ENCODE measurements around the gene NABP1.

The NABP1 gene

DNA sequence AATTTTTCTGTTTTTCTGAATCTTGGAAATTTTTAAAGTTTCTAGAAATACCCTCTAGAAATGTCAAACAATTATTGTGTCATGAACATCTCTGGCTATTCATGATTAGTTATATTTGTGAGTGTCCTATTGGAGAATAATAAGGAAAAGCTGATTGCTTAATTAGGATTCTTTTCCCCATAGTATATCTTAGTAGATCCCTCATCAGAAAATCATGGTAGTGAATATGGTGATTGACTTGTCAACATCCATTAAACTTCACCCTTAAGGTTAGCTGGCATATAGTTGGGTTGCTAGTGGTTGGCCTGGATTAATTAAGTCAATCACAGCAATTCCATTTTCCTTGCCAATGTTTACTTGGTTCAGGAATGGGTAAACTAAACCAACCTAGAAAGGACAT lies 18.7 kb upstream of the NABP1 start:
- H3K4me1 ChIP-seq (ENCODE audit: low read depth, poor library complexity, severe bottlenecking) = peaks cover 19% of the 10 kb centered on the region
- H3K36me3 ChIP-seq (ENCODE audit: insufficient read depth) = no peaks in the 10 kb centered on the region
- H3K4me3 ChIP-seq (IDR thresholded peaks at IDR 0.05; ENCODE audit: insufficient read depth, low read depth, low read length) = no peak overlapping the region
- no peak overlapping the region for H2AFZ ChIP-seq (ENCODE audit: low read depth)
- no peak overlapping the region for H3K9ac ChIP-seq
- no peaks in the 10 kb centered on the region for H4K20me1 ChIP-seq (ENCODE audit: insufficient read depth)
- no peak overlapping the region for H3K4me2 ChIP-seq
- H3K27ac ChIP-seq = no peak overlapping the region
- TF ChIP-seq, protein P1, sequence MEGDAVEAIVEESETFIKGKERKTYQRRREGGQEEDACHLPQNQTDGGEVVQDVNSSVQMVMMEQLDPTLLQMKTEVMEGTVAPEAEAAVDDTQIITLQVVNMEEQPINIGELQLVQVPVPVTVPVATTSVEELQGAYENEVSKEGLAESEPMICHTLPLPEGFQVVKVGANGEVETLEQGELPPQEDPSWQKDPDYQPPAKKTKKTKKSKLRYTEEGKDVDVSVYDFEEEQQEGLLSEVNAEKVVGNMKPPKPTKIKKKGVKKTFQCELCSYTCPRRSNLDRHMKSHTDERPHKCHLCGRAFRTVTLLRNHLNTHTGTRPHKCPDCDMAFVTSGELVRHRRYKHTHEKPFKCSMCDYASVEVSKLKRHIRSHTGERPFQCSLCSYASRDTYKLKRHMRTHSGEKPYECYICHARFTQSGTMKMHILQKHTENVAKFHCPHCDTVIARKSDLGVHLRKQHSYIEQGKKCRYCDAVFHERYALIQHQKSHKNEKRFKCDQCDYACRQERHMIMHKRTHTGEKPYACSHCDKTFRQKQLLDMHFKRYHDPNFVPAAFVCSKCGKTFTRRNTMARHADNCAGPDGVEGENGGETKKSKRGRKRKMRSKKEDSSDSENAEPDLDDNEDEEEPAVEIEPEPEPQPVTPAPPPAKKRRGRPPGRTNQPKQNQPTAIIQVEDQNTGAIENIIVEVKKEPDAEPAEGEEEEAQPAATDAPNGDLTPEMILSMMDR (conservative IDR thresholded peaks at IDR 0.05; ENCODE audit: low read depth, low read length) = no peak
- H3K79me2 ChIP-seq (ENCODE audit: insufficient read depth, low read depth) = no peaks in the 10 kb centered on the region
- H3K27me3 ChIP-seq (ENCODE audit: insufficient read depth, low read depth) = no peaks in the 10 kb centered on the region

DNA sequence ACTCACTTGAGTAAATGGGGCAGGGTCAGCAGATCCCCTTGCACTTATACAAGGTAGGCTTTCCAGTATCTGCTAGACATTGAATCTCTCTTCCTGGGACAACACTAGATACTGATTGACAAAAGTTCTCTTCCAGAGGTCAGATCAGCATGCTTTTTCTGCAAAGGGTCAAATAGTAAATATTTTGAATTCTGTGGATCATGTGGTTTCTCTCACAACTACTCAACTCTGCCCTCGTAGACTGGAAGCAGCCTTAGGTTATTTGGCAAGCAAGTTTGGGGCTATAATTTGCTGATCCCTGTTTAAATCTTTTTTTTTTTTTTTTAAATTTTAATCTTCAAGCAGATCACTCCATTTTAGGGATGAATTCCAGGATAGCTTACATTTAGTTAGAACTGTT lies 17.4 kb upstream of the NABP1 start:
- Histone ChIP-seq H3K36me3 (ENCODE audit: insufficient read depth) (no peaks in the 10 kb centered on the region), H2AFZ (ENCODE audit: low read depth) (peak overlapping the region; percentile 56), H3K27ac (no peak overlapping the region; the same call in 1 of the 2 replicates), H3K4me1 (ENCODE audit: low read depth, poor library complexity, severe bottlenecking) (peaks cover 21% of the 10 kb centered on the region), H3K4me3 (IDR thresholded peaks at IDR 0.05; ENCODE audit: insufficient read depth, low read depth, low read length) (no peak overlapping the region), H3K79me2 (ENCODE audit: insufficient read depth, low read depth) (no peaks in the 10 kb centered on the region), H4K20me1 (ENCODE audit: insufficient read depth) (no peaks in the 10 kb centered on the region), H3K27me3 (ENCODE audit: insufficient read depth, low read depth) (no peaks in the 10 kb centered on the region), H3K4me2 (peak overlapping the region; percentile 17), H3K9ac (no peak overlapping the region)
- TF ChIP-seq, protein P1 (conservative IDR thresholded peaks at IDR 0.05; ENCODE audit: low read depth, low read length) = no peak

DNA sequence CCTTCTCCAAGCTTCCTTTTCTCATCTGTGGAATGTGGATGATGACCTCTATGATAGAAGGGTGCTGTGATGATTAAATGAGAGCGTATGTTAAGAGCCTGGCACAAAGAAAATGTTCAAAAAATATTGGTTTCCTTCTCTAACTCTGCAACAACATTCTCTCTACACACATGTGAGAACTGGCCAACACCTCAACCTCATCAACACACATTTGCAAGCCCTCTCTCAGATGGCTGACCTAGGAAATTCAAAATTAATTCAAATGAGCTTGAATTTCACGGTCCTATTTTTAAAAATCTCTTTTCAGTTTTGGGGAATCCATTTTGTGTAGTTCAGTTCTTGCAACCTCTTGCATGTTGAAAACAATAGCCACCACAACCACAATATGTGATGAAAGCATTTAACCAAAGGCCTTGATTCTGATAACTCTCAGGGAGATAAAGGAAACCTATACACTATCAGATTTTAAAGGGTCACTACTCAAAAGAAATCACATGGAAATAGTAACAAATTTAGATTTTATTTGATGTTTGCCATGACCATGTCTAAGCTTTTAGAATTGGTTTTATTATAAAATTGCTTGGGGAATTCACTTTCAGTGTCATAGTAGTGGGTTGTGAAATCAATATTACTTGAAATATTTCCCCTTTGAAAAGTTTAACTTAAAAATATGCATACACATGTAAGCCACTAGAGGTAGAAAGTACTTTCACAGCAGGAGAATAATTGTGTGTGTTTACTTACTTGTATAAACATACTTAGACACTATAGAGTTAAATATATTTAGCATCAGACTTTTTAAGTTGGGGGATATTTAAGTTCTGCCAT lies 16.6 kb upstream of the NABP1 start:
- H3K36me3 ChIP-seq (ENCODE audit: insufficient read depth) = no peaks in the 10 kb centered on the region
- H3K4me2 ChIP-seq = peak overlapping the region; percentile 17
- peaks cover 28% of the 10 kb centered on the region for H3K4me1 ChIP-seq (ENCODE audit: low read depth, poor library complexity, severe bottlenecking)
- TF ChIP-seq, protein P1 (conservative IDR thresholded peaks at IDR 0.05; ENCODE audit: low read depth, low read length) = no peak
- H3K79me2 ChIP-seq (ENCODE audit: insufficient read depth, low read depth) = no peaks in the 10 kb centered on the region
- H4K20me1 ChIP-seq (ENCODE audit: insufficient read depth) = no peaks in the 10 kb centered on the region
- peak overlapping the region; percentile 56 for H2AFZ ChIP-seq (ENCODE audit: low read depth)
- H3K27ac ChIP-seq = peak overlapping the region; percentile 36; the same call in 1 of the 2 replicates
- no peak overlapping the region for H3K4me3 ChIP-seq (IDR thresholded peaks at IDR 0.05; ENCODE audit: insufficient read depth, low read depth, low read length)
- no peak overlapping the region for H3K9ac ChIP-seq
- no peaks in the 10 kb centered on the region for H3K27me3 ChIP-seq (ENCODE audit: insufficient read depth, low read depth)

DNA sequence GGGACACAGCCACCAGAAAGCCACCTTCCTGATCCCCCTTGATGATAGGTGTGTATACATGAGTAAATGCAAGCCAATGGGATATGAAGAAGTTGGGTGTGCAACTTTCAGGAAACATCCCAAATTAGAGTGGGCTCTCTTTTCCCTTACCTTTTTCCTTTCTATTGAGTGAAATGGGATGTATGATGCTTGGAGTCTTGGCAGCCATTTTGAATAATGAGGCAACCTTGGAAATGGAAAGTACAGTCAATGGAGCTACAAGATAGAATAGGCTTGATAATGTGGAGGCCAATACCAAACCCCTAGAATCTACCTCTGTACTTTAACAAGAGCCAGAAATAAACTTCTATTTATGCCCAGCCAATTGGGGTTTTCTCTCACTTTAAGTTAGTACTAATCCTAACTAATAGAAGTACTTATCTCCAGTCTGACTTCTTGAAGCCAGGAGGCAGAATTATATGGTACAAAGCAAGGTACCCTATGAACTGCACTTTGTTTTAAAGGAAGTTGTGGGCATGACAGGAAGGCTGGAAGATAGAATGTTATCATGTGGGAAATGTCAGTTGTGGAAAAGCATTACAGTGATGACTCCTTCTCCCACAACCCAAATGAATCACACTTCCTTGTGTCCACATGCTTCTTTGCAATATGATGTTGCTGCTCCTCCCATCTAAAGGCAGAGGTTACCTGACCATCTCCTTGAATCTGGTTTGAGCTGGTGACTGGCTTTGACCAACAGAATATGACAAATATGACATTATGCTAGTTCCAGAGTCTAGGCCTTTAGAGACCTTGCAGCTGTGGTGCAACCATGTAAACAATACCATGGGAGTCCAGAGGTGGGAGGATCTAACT lies 12.9 kb upstream of the NABP1 start:
- H2AFZ ChIP-seq (ENCODE audit: low read depth) = no peak overlapping the region
- TF ChIP-seq, protein P1 (conservative IDR thresholded peaks at IDR 0.05; ENCODE audit: low read depth, low read length) = no peak
- no peaks in the 10 kb centered on the region for H3K79me2 ChIP-seq (ENCODE audit: insufficient read depth, low read depth)
- H3K27me3 ChIP-seq (ENCODE audit: insufficient read depth, low read depth) = no peaks in the 10 kb centered on the region
- H4K20me1 ChIP-seq (ENCODE audit: insufficient read depth) = no peaks in the 10 kb centered on the region
- H3K4me3 ChIP-seq (IDR thresholded peaks at IDR 0.05; ENCODE audit: insufficient read depth, low read depth, low read length) = no peak overlapping the region
- H3K36me3 ChIP-seq (ENCODE audit: insufficient read depth) = no peaks in the 10 kb centered on the region
- H3K4me1 ChIP-seq (ENCODE audit: low read depth, poor library complexity, severe bottlenecking) = peaks cover 51% of the 10 kb centered on the region
- H3K9ac ChIP-seq = no peak overlapping the region
- no peak overlapping the region for H3K27ac ChIP-seq
- H3K4me2 ChIP-seq = no peak overlapping the region
